ENCODE measurements around the gene FHOD3.

FHOD3 gene

GRCh38 chr18:36364911-36365624 is 67.6 kb downstream of the FHOD3 start:
- Histone ChIP-seq H3K27ac (no peak overlapping the region), H3K36me3 (replicated peaks) (no peaks in the 10 kb centered on the region), H3K4me3 (ENCODE audit: low read depth, low read length) (no peak overlapping the region), H3K27me3 (replicated peaks) (no peaks in the 10 kb centered on the region)
- TF ChIP-seq CTCF (IDR thresholded peaks at IDR 0.05; ENCODE audit: low read depth, low read length, missing control alignments): no peak
- DNase-seq: no peak
- in situ Hi-C loops (cut with HindIII; ENCODE audit: low pct_ligation_motif_present, low sequenced_read_pairs): no loop called here

- in situ Hi-C loops (cut with HindIII; ENCODE audit: low pct_ligation_motif_present, low sequenced_read_pairs): no loop called here
- no peaks in the 10 kb centered on the region for H3K36me3 ChIP-seq (replicated peaks)
- H3K27me3 ChIP-seq (replicated peaks): no peaks in the 10 kb centered on the region
- no peak for DNase-seq
- TF ChIP-seq CTCF (IDR thresholded peaks at IDR 0.05; ENCODE audit: low read depth, low read length, missing control alignments): no peak
- no peak overlapping the region for H3K4me3 ChIP-seq (ENCODE audit: low read depth, low read length)
- no peak overlapping the region for H3K27ac ChIP-seq
Observed at GRCh38 chr18:36365836-36366775, 68.6 kb downstream of the FHOD3 start.

GRCh38 chr18:36366994-36367839 is 69.7 kb downstream of the FHOD3 start:
- in situ Hi-C loops (cut with HindIII; ENCODE audit: low pct_ligation_motif_present, low sequenced_read_pairs): no loop called here
- Histone ChIP-seq H3K4me3 (ENCODE audit: low read depth, low read length) (no peak overlapping the region), H3K27me3 (replicated peaks) (no peaks in the 10 kb centered on the region), H3K36me3 (replicated peaks) (no peaks in the 10 kb centered on the region), H3K27ac (no peak overlapping the region)
- peak; percentile 20 for DNase-seq
- no peak for TF ChIP-seq CTCF (IDR thresholded peaks at IDR 0.05; ENCODE audit: low read depth, low read length, missing control alignments)

- no peak overlapping the region for H3K27ac ChIP-seq
- no peak overlapping the region for H3K4me3 ChIP-seq (ENCODE audit: low read depth, low read length)
- in situ Hi-C loops (cut with HindIII; ENCODE audit: low pct_ligation_motif_present, low sequenced_read_pairs): no loop called here
- H3K27me3 ChIP-seq (replicated peaks): no peaks in the 10 kb centered on the region
- H3K36me3 ChIP-seq (replicated peaks): no peaks in the 10 kb centered on the region
- no peak for DNase-seq
- TF ChIP-seq CTCF (IDR thresholded peaks at IDR 0.05; ENCODE audit: low read depth, low read length, missing control alignments): no peak
Observed at GRCh38 chr18:36368889-36369288, 71.4 kb downstream of the FHOD3 start.

GRCh38 chr18:36372903-36373311 is 75.4 kb downstream of the FHOD3 start:
- Histone ChIP-seq H3K27ac (peak overlapping the region; percentile 32), H3K4me3 (ENCODE audit: low read depth, low read length) (no peak overlapping the region), H3K27me3 (replicated peaks) (no peaks in the 10 kb centered on the region), H3K36me3 (replicated peaks) (no peaks in the 10 kb centered on the region)
- DNase-seq: peak; percentile 84
- in situ Hi-C loops (cut with HindIII; ENCODE audit: low pct_ligation_motif_present, low sequenced_read_pairs): no loop called here
- TF ChIP-seq CTCF (IDR thresholded peaks at IDR 0.05; ENCODE audit: low read depth, low read length, missing control alignments): peak; percentile 64

Measured in brain microvascular endothelial cell (primary cell).